IMR-90 (cell line): ENCODE results near the gene EXOC4. TPM values are rescaled to one million over a fixed set of nuclear protein-coding genes. Genes with fewer than 3 reads are reported as not detected.

Experiments used
- ATAC-seq: fragments of 200-7000 bp; cut with Tn5 transposase; 2 replicates; pipeline ENCODE4 v1.9.1; 2020; ENCODE audit warnings: low read depth, mild to moderate bottlenecking, moderate library complexity
- BruUV-seq: library from RNA; stranded (reverse); fragments of 400-500 nt; replicated peaks from 2 replicates; lab custom pipeline; 2021; lab: Mats Ljungman, UMichigan
- CTCF ChIA-PET: fragments of 300-600 bp; formaldehyde crosslinking; extraction: SDS; loops from one replicate; lab custom pipeline; 2021; ENCODE audit warnings: antibody characterized with exemption; lab: Yijun Ruan, JAX
- POLR2A ChIA-PET: fragments of 300-600 bp; sonication (Branson Sonifier 250); formaldehyde crosslinking; loops from one replicate; lab custom pipeline; 2022; ENCODE audit warnings: antibody characterized with exemption; ENCODE audit not compliant: unreplicated experiment; lab: Charles Lee
- DNase-seq: peaks from one replicate; pipeline ENCODE4 v3.0.0; 2013
- H2AFZ ChIP-seq: replicated peaks from 2 replicates; pipeline ENCODE3; 2013; ENCODE audit warnings: low read length, mild to moderate bottlenecking; ENCODE audit not compliant: poor library complexity
- H2AK5ac ChIP-seq: 2 replicates; pipeline ENCODE4 v1.6.1; 2013; ENCODE audit warnings: low read depth, low read length, inconsistent platforms
- H2AK9ac ChIP-seq: replicated peaks from 2 replicates; pipeline ENCODE3; 2013; ENCODE audit warnings: mild to moderate bottlenecking, low read depth, low read length, moderate library complexity; ENCODE audit not compliant: poor library complexity
- H2BK120ac ChIP-seq: 2 replicates; pipeline ENCODE4 v1.6.1; 2013; ENCODE audit warnings: low read depth, low read length, inconsistent platforms
- H2BK15ac ChIP-seq: 3 replicates; pipeline ENCODE4 v1.6.1; 2013; ENCODE audit warnings: low read depth, low read length, inconsistent platforms
- H2BK20ac ChIP-seq: 2 replicates; pipeline ENCODE4 v1.6.1; 2013; ENCODE audit warnings: low read depth, mild to moderate bottlenecking, inconsistent platforms, low read length, moderate library complexity
- H2BK5ac ChIP-seq: 2 replicates; pipeline ENCODE4 v1.6.1; 2013; ENCODE audit warnings: mild to moderate bottlenecking, low read depth, low read length, inconsistent platforms; ENCODE audit not compliant: poor library complexity, severe bottlenecking
- H3K14ac ChIP-seq: replicated peaks from 2 replicates; pipeline ENCODE4 v1.6.1; 2013; ENCODE audit warnings: low read depth, low read length, inconsistent platforms
- H3K18ac ChIP-seq: 2 replicates; pipeline ENCODE4 v1.6.1; 2013; ENCODE audit warnings: low read depth, low read length, control low read depth
- H3K23ac ChIP-seq: 2 replicates; pipeline ENCODE4 v1.6.1; 2013; ENCODE audit warnings: low read depth, low read length, inconsistent platforms
- H3K27ac ChIP-seq: 2 replicates; pipeline ENCODE4 v1.5.1; 2013; ENCODE audit warnings: mild to moderate bottlenecking, control low read depth, low read length; ENCODE audit not compliant: insufficient read depth
- H3K27me3 ChIP-seq: 2 replicates; pipeline ENCODE4 v1.6.1; 2013; ENCODE audit warnings: low read length; ENCODE audit not compliant: control insufficient read depth, insufficient read depth
- H3K36me3 ChIP-seq: 2 replicates; pipeline ENCODE4 v1.6.1; 2013; ENCODE audit warnings: low read length, mixed read lengths; ENCODE audit not compliant: control insufficient read depth, insufficient read depth
- H3K4ac ChIP-seq: 2 replicates; pipeline ENCODE4 v1.6.1; 2013; ENCODE audit warnings: low read depth, low read length, inconsistent platforms
- H3K4me1 ChIP-seq: 2 replicates; pipeline ENCODE4 v1.6.1; 2013; ENCODE audit warnings: low read length, mixed read lengths; ENCODE audit not compliant: control insufficient read depth, insufficient read depth
- H3K4me2 ChIP-seq: 2 replicates; pipeline ENCODE4 v1.6.1; 2013; ENCODE audit warnings: low read depth, mild to moderate bottlenecking, control low read depth, low read length, moderate library complexity
- H3K4me3 ChIP-seq: 2 replicates; pipeline ENCODE4 v1.5.1; 2013; ENCODE audit warnings: low read depth, mild to moderate bottlenecking, control low read depth, low read length, moderate library complexity; ENCODE audit not compliant: insufficient read depth
- H3K56ac ChIP-seq: 2 replicates; pipeline ENCODE4 v1.6.1; 2013; ENCODE audit warnings: low read length, inconsistent platforms; ENCODE audit not compliant: insufficient read depth; ENCODE audit errors: extremely low read depth
- H3K79me1 ChIP-seq, 2 experiments: 2 replicates each; pipeline ENCODE4 v1.6.1; 2013; ENCODE audit warnings: low read length in 2 of 2, inconsistent platforms in 1 of 2, low read depth in 1 of 2
- H3K9ac ChIP-seq: 2 replicates; pipeline ENCODE4 v1.6.1; 2013; ENCODE audit warnings: low read depth, low read length, control low read depth
- H3K9me1 ChIP-seq: 2 replicates; pipeline ENCODE4 v1.6.1; 2013; ENCODE audit warnings: low read length, inconsistent platforms; ENCODE audit not compliant: insufficient read depth
- H3K9me3 ChIP-seq: 2 replicates; pipeline ENCODE4 v1.6.1; 2013; ENCODE audit warnings: low read length; ENCODE audit not compliant: control insufficient read depth, insufficient read depth
- H4K20me1 ChIP-seq: 2 replicates; pipeline ENCODE4 v1.6.1; 2013; ENCODE audit warnings: low read length, inconsistent platforms; ENCODE audit not compliant: insufficient read depth
- H4K5ac ChIP-seq: 2 replicates; pipeline ENCODE4 v1.6.1; 2013; ENCODE audit warnings: mild to moderate bottlenecking, low read depth, low read length, control low read depth
- H4K8ac ChIP-seq, 2 experiments: 2 replicates each; pipeline ENCODE4 v1.6.1; 2013; ENCODE audit warnings: low read depth in 2 of 2, low read length in 2 of 2, control low read depth in 1 of 2, inconsistent platforms in 1 of 2
- H4K91ac ChIP-seq: 2 replicates; pipeline ENCODE4 v1.6.1; 2013; ENCODE audit warnings: low read depth, low read length, inconsistent platforms; ENCODE audit not compliant: insufficient read depth
- BHLHE40 ChIP-seq: fragments of 150-350 bp; IDR thresholded peaks from 2 replicates; pipeline ENCODE4 v1.6.1; 2016; ENCODE audit warnings: mild to moderate bottlenecking, low read depth, low read length
- CTCF ChIP-seq: conservative IDR thresholded peaks from 2 replicates; pipeline ENCODE4 v1.5.1; 2012; ENCODE audit warnings: mild to moderate bottlenecking, low read depth, low read length, improper control_type of control experiment
- ELK1 ChIP-seq: fragments of 150-350 bp; IDR thresholded peaks from 2 replicates; pipeline ENCODE4 v1.6.1; 2016; ENCODE audit warnings: low read depth, mild to moderate bottlenecking, low read length, moderate library complexity, borderline replicate concordance
- MXI1 ChIP-seq: IDR thresholded peaks from 2 replicates; pipeline ENCODE4 v1.6.1; 2012; ENCODE audit warnings: low read depth, mild to moderate bottlenecking, low read length, moderate library complexity, borderline replicate concordance
- POLR2A ChIP-seq: IDR thresholded peaks from 2 replicates; pipeline ENCODE4 v1.6.1; 2012; ENCODE audit warnings: mild to moderate bottlenecking, low read depth, low read length
- SMC3 ChIP-seq: fragments of 150-350 bp; IDR thresholded peaks from 2 replicates; pipeline ENCODE4 v1.6.1; 2016; ENCODE audit warnings: low read depth, mild to moderate bottlenecking, antibody characterized with exemption, low read length, moderate library complexity
- WGBS, 2 experiments: methylation state at CpG; one replicate each; pipeline versions ENCODE4 v1.1.5 to v1.1.7; 2013; ENCODE audit warnings: missing lambda C conversion rate in 2 of 2; ENCODE audit not compliant: insufficient read length in 1 of 2; ENCODE audit errors: extremely low coverage in 2 of 2; 5-methylcytosine and 5-hydroxymethylcytosine counted together
- dilution Hi-C: fragments of 300-500 bp; cut with HindIII; formaldehyde crosslinking; loops from one replicate; pipeline ENCODE4 v1.14.3; 2018; ENCODE audit warnings: low sequenced_read_pairs; ENCODE audit not compliant: unreplicated experiment
- in situ Hi-C: fragments of 300-500 bp; cut with MboI; formaldehyde crosslinking; loops from 3 replicates; pipeline ENCODE4 v1.14.3; 2019; ENCODE audit warnings: low sequenced_read_pairs, inconsistent platforms, mixed read lengths
- intact Hi-C: fragments of 100-400 bp; cut with micrococcal nuclease; formaldehyde crosslinking; loops from 2 replicates; pipeline ENCODE4 v1.10.0; 2022
- polyA plus RNA-seq, 3 experiments: library from polyadenylated mRNA; depleted of rRNA; stranded (reverse); fragments of >200 nt; gene quantifications; 2 replicates each; pipeline ENCODE4 v1.2.3, GENCODE V29; 2012; ENCODE audit warnings: low replicate concordance in 1 of 3
- total RNA-seq: library from RNA; depleted of rRNA; stranded (reverse); fragments of >200 nt; gene quantifications from 2 replicates; pipeline ENCODE4 v1.2.3, GENCODE V29; 2012

EXOC4 gene
- total and polyA plus RNA-seq, 2 of the 4 experiments (the other 2 are of a cell fraction), result 25.4 to 94.6 TPM

- no peak overlapping the region for H4K91ac ChIP-seq
- DNase-seq, result no peak
- no CpG with 5 or more reads among the region's 2 CpGs for WGBS, 2 experiments
- H2BK5ac ChIP-seq, result no peak overlapping the region
- ChIA-PET POLR2A (no interaction called here), CTCF (no interaction called here)
- no peak overlapping the region for H4K8ac ChIP-seq
- no peaks in the 10 kb centered on the region for H3K4me1 ChIP-seq
- H3K4me3 ChIP-seq, result no peak overlapping the region
- no TSS peak for BruUV-seq
- no peak overlapping the region for H2BK120ac ChIP-seq
- H4K20me1 ChIP-seq, result no peaks in the 10 kb centered on the region
- H3K4me2 ChIP-seq, result no peak overlapping the region
- no peak overlapping the region for H3K18ac ChIP-seq
- peaks cover 4 to 6% of the 10 kb centered on the region in 2 experiments; a peak in 3 of 4 replicates for H3K79me1 ChIP-seq
- intact Hi-C loops, result no loop called here
- H4K5ac ChIP-seq, result no peak overlapping the region
- no peaks in the 10 kb centered on the region for H3K27me3 ChIP-seq
- no peak overlapping the region for H3K23ac ChIP-seq
- H2BK20ac ChIP-seq, result no peak overlapping the region
- no peaks in the 10 kb centered on the region for H3K36me3 ChIP-seq
- H2AFZ ChIP-seq, result no peak overlapping the region
- in situ Hi-C loops, result no loop called here
- dilution Hi-C loops, result no loop called here
- H3K27ac ChIP-seq, result no peak overlapping the region
- H3K4ac ChIP-seq, result no peak overlapping the region
- no peaks in the 10 kb centered on the region for H3K9me1 ChIP-seq
- no peak overlapping the region for H3K9ac ChIP-seq
- TF ChIP-seq BHLHE40, result no peak
- TF ChIP-seq MXI1, result no peak
- TF ChIP-seq POLR2A, result no peak
- TF ChIP-seq CTCF, result no peak
- TF ChIP-seq SMC3, result no peak
- no peak for TF ChIP-seq ELK1
- no peak overlapping the region for H3K56ac ChIP-seq
- H2AK5ac ChIP-seq, result no peak overlapping the region
- H3K14ac ChIP-seq, result no peak overlapping the region
- no peak overlapping the region for H2BK15ac ChIP-seq
- no peak for ATAC-seq
- H2AK9ac ChIP-seq, result no peak overlapping the region
- no peaks in the 10 kb centered on the region for H3K9me3 ChIP-seq
Measured at GRCh38 chr7:133248901-133249300, 4.0 kb upstream of the EXOC4 start.
